ENCODE results near the gene ABCA1.
"Not testable (repeated sequence)": the region's sequence is repeated elsewhere in the genome, so short reads cannot be mapped to it uniquely, and the experiment has no call there.

The ABCA1 gene

GRCh38 chr9:104944356-104944755 is 16.4 kb upstream of the ABCA1 start:
- no peak for DNase-seq

GRCh38 chr9:104941597-104941996 is 13.6 kb upstream of the ABCA1 start:
- DNase-seq: no peak

GRCh38 chr9:104936291-104936690 is 8.3 kb upstream of the ABCA1 start:
- no peak for DNase-seq

- not testable (repeated sequence) for DNase-seq
These were observed 7.5 kb upstream of the ABCA1 start for GRCh38 chr9:104935501-104935810.

- DNase-seq: no peak
These were observed 6.9 kb upstream of the ABCA1 start for GRCh38 chr9:104934691-104935500.

- not testable (repeated sequence) for DNase-seq
These were observed 5.1 kb upstream of the ABCA1 start for GRCh38 chr9:104933091-104933490.

- no peak for DNase-seq
These were observed 3.3 kb upstream of the ABCA1 start for GRCh38 chr9:104931256-104931655.

- DNase-seq: no peak
These were observed 591 bp downstream of the ABCA1 start for GRCh38 chr9:104927216-104927911.

GRCh38 chr9:104923740-104924139 is 4.2 kb downstream of the ABCA1 start:
- no peak for DNase-seq

GRCh38 chr9:104923289-104923688 is 4.7 kb downstream of the ABCA1 start:
- no peak for DNase-seq

- DNase-seq: not testable (repeated sequence)
These were observed 5.2 kb downstream of the ABCA1 start for GRCh38 chr9:104922748-104923147.

- no peak for DNase-seq
These were observed 6.8 kb downstream of the ABCA1 start for GRCh38 chr9:104921067-104921741.

GRCh38 chr9:104915753-104916152 is 12.2 kb downstream of the ABCA1 start:
- DNase-seq: no peak

- no peak for DNase-seq
These were observed 12.9 kb downstream of the ABCA1 start for GRCh38 chr9:104915049-104915448.

GRCh38 chr9:104914466-104914865 is 13.5 kb downstream of the ABCA1 start:
- DNase-seq: no peak

GRCh38 chr9:104912606-104913005 is 15.3 kb downstream of the ABCA1 start:
- DNase-seq: no peak

GRCh38 chr9:104911032-104911607 is 16.8 kb downstream of the ABCA1 start:
- DNase-seq: no peak

GRCh38 chr9:104907278-104907951 is 20.5 kb downstream of the ABCA1 start:
- DNase-seq: no peak

GRCh38 chr9:104906441-104907277 is 21.3 kb downstream of the ABCA1 start:
- DNase-seq: no peak

- no peak for DNase-seq
These were observed 22.0 kb downstream of the ABCA1 start for GRCh38 chr9:104905931-104906330.

- DNase-seq: no peak
These were observed 22.6 kb downstream of the ABCA1 start for GRCh38 chr9:104905153-104905901.
